UCSD-AML1 (cell line): ENCODE results near the gene GFI1.
"Not testable (repeated sequence)": the region's sequence is repeated elsewhere in the genome, so short reads cannot be mapped to it uniquely, and the experiment has no call there.

ENCODE experiments used
- DNase-seq: peaks from one replicate; lab custom pipeline; 2025; ENCODE audit not compliant: unreplicated experiment; lab: John Stamatoyannopoulos, UW

GFI1 gene

GRCh38 chr1:92466683-92467352 lies 19.9 kb downstream of the GFI1 start:
- no peak for DNase-seq

- DNase-seq, result no peak
Observed at GRCh38 chr1:92465256-92465647, 21.5 kb downstream of the GFI1 start.

DNA sequence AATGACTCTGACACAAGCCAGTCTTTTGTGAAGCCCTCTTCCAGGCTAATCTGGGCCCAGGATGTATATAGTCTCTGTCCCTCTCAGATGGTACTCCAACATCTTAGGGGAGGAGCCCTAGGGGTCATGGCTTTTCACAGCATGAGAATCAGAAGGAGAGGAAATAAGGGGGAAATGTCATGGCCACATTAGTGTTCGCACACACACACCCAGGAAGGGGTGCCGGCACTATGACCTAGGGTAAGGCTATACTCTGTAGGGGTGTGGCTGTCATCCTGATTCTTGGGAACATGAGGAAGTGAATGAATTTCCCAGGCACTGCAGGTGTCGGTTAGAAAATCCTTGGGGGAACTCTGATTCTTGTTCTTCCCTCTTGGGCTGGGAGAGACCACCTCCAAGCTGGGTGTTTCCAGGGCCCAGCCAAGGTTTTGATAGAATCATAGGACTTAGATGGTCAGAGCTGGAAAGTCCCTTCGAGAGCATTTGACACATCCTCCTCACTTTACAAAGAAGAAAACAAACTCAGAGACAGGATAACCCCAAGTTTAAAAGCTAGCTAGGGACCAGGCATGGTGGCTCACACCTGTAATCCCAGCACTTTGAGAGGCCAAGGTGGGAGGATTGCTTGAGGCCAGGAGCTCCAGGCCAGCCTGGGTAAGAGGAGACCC lies 22.0 kb downstream of the GFI1 start:
- DNase-seq, result no peak

- DNase-seq, result no peak
Observed at GRCh38 chr1:92461364-92462097, 25.2 kb downstream of the GFI1 start.

DNA sequence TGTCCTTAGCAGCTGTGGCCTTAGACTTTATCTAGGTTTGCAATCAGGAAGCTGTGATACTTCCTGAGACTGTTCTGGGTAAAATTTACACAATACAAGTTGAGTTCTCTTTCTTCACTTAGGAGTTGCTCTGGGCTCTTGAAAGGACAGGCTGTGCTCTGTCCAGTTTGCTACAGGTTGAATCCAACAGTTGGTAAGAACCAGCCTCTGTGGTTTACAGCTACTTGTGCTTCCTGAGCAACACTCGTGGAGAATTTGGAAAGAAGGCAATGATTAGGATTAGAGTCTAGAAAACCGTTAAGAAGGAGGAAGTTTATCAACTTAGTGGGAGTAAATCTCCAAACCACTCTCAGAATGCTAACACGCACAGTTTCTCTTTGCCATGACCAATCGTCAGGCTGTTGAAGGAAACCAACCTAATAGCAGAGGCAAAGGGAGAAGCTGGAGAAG lies 26.8 kb downstream of the GFI1 start:
- DNase-seq, result peak; percentile 42

DNA sequence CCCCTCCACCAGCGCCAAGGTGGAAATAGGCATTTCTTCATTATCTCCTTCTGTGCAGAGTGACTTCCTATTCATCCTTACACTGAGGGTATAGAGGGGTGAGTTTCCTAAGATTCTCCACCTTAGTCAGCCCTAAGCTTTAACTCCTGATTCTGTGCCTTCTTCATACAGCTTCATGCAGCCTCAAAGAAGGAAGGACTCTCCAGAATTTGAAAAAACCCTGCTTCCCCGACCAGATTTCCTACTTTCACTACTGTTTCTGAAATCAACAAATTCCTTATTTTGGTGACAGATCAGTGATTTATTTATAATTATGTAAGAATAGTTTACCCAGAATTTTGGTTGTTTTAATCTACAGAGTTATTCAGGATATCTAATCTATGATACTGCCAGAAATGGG lies 28.6 kb downstream of the GFI1 start:
- DNase-seq, result no peak

DNA sequence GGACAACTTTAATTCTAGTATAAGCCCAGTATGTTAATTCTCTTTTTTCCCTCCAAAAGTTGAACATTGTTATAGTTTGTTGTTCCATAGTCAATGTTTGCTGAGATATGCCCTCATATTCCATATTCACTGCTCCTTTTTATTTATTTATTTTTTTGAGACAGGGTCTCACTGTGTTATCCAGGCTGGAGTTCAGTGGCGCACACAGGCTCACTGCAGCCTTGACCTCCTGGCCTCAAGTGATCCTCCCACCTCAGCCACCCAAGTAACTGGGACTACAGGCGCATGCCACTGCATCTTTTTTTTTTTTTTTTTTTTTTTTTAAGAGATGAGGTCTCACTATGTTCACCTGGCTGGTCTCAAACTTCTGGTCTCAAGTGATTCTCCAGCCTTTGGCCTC lies 38.7 kb downstream of the GFI1 start:
- no peak for DNase-seq

DNA sequence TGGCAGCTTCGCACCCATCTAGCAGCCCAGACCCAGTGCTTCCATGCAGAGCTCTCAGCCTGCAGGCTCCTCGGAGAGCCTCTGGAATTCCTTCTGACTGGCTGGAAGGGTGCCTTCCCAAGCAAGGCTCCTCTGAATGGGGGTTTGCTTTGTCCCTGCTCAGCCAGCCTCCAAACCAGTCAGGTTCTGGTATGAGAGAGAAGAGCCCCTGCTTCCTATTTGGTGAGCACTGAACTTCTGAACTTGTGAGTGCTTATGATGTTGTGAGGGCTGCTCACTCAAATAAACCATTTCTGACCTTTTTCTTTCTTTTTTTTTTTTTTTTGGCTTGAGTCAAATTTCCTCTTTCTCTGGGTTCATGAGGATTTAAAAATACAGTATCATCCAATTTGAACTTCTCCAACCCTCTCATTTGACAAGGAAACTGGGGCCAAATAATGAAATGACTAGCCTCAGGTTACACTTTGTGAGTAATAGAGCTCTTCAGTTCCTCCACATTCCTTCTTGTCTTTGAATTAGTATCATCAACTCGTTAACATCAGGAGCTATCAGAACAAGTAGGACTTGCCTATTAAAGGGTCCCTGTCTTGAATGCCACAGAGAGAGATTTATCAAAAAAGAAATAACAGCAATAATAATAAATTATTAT lies 39.6 kb downstream of the GFI1 start:
- no peak for DNase-seq

DNA sequence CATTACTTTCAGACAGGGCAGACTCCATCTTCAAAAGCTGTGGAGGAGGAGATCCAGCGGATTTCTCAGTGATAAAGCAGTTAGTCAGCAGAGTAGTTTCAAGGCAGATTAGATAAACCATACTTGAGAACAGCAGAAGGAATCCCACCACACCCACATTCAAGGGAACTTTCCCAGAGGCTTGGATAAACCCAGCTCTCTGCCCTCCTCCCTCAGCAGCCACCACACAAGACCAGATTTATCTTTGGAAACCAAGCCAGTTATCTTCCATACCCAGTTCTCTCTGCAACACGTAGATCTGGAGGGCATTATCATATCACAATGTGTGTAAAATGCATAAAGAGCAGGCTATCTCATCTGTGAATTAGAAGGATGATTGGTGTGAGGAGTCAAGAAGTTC lies 40.2 kb downstream of the GFI1 start:
- no peak for DNase-seq

DNA sequence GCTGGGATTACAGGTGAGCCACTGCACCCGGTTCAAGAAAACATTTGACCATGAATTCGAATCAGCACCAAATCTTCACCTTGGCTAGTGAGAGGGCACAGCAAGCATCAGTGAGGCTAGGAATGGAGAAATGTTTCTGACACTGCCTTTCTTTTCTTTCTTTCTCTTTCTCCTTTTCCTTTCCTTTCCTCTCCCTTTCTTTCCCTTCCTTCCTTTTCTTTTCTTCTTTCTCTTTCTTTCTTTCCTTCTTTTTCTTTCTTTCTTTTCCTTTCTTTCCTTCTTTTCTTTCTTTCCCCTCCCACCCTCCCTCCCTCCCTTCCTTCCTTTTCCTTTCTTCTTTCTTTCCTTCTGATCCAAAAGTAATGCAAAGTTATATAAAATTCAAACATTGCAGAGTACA lies 40.9 kb downstream of the GFI1 start:
- no peak for DNase-seq

- no peak for DNase-seq
Observed at GRCh38 chr1:92444351-92444750, 42.4 kb downstream of the GFI1 start.

DNA sequence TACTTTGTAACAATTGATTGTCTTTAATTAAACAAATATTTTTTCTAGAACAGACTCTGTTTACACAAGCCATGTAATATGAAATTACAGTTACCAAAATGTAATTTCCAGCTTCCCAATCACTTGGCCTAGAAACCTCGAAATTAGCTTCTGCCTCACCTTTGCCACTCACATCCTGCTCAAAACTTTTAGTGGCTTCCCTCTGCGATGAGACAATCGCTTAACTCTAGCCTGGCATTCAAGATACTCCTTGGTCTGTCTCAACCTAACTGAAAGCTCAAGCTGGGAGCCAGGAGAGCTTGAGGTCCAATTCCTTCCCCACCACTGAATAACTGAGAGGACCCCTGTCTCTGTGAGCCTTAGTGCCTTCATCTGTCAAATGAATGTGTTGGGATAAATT lies 42.8 kb downstream of the GFI1 start:
- no peak for DNase-seq

DNA sequence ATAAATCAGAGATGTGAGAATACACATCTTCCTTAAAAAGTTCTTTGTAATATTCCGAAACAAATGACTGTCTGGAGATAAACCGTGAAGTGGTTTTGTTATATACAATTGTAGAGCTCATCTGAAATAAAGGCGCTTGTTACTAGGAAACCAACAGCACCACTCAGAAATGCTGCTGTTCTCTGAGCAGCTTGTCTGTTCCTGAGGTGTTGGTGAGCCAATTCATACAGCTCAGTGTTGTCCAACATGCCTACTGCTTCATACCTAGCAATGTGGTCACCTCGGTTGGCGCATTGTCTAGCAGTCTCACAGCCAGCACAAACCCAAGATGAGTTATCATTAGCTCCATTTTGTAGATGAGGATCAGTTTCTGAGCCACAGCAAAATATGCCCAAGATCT lies 44.4 kb downstream of the GFI1 start:
- DNase-seq, result no peak

- DNase-seq, result no peak
Observed at GRCh38 chr1:92441697-92442342, 44.9 kb downstream of the GFI1 start.

- DNase-seq, result no peak
Observed at GRCh38 chr1:92441316-92441696, 45.4 kb downstream of the GFI1 start.

GRCh38 chr1:92439291-92439690 lies 47.4 kb downstream of the GFI1 start:
- DNase-seq, result no peak

DNA sequence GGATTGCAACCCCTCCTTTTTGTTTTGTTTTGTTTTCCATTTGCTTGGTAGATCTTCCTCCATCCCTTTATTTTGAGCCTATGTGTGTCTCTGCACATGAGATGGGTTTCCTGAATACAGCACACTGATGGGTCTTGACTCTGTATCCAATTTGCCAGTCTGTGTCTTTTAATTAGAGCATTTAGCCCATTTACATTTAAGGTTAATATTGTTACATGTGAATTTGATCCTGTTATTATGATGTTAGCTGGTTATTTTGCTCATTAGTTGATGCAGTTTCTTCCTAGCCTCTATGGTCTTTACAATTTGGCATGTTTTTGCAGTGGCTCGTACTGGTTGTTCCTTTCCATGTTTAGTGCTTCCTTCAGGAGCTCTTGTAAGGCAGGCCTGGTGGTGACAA lies 52.2 kb downstream of the GFI1 start:
- DNase-seq, result not testable (repeated sequence)

GRCh38 chr1:92430030-92430429 lies 56.7 kb downstream of the GFI1 start:
- no peak for DNase-seq

DNA sequence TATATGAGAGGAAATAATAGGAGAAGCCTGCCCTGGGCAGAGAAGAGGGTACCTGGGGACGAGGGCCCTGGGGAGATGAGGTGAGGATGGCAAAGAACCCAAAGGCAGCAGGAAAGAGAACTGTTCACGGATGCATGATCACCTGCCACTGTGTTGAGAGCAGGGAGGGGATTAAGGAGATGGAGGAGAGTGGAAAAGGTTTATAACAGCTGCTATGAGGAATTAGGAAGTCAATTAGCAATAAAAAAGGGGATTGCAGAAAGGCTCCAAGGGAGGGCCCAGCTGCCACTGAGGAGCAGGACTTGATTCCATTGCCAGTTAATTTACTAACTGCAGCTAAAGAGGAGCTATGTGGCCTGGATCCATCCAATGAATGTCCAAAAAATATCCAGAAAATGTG lies 61.1 kb downstream of the GFI1 start:
- DNase-seq, result no peak
